Mesendoderm (in vitro differentiated cells): ENCODE measurements around the gene RREB1.

ENCODE experiments used
- DNase-seq: peaks from one replicate; pipeline ENCODE4 v3.0.0; 2013
- H2AK5ac ChIP-seq: 2 replicates; pipeline ENCODE4 v1.6.1; 2013; ENCODE audit warnings: low read length, inconsistent platforms
- H2BK120ac ChIP-seq: 2 replicates; pipeline ENCODE4 v1.6.1; 2013; ENCODE audit warnings: low read depth, mild to moderate bottlenecking, low read length, moderate library complexity, mixed read lengths
- H2BK15ac ChIP-seq: replicated peaks from 2 replicates; pipeline ENCODE4 v1.6.1; 2013; ENCODE audit warnings: low read depth, mild to moderate bottlenecking, moderate library complexity
- H2BK5ac ChIP-seq: 2 replicates; pipeline ENCODE4 v1.6.1; 2013; ENCODE audit warnings: low read length, inconsistent platforms
- H3K18ac ChIP-seq: 2 replicates; pipeline ENCODE4 v1.6.1; 2013; ENCODE audit warnings: mild to moderate bottlenecking, low read length, mixed read lengths
- H3K23ac ChIP-seq: one replicate; pipeline ENCODE4 v1.6.1; 2013; ENCODE audit warnings: low read length
- H3K27ac ChIP-seq: 2 replicates; pipeline ENCODE4 v1.5.1; 2013; ENCODE audit warnings: low read depth, mild to moderate bottlenecking, inconsistent platforms, low read length, moderate library complexity
- H3K27me3 ChIP-seq: 2 replicates; pipeline ENCODE4 v1.6.1; 2013; ENCODE audit warnings: low read length, control low read depth, mild to moderate bottlenecking, inconsistent platforms; ENCODE audit not compliant: insufficient read depth, poor library complexity
- H3K36me3 ChIP-seq: 2 replicates; pipeline ENCODE4 v1.6.1; 2013; ENCODE audit warnings: low read length, inconsistent platforms; ENCODE audit not compliant: control insufficient read depth, insufficient read depth
- H3K4ac ChIP-seq: one replicate; pipeline ENCODE4 v1.6.1; 2013; ENCODE audit warnings: low read depth, mild to moderate bottlenecking, low read length, moderate library complexity
- H3K4me1 ChIP-seq: 2 replicates; pipeline ENCODE4 v1.6.1; 2013; ENCODE audit warnings: low read depth, low read length, inconsistent platforms; ENCODE audit not compliant: control insufficient read depth
- H3K4me2 ChIP-seq: 2 replicates; pipeline ENCODE4 v1.6.1; 2013; ENCODE audit warnings: low read length
- H3K4me3 ChIP-seq: 2 replicates; pipeline ENCODE4 v1.5.1; 2013; ENCODE audit warnings: mild to moderate bottlenecking, low read length
- H3K56ac ChIP-seq: one replicate; pipeline ENCODE4 v1.6.1; 2013; ENCODE audit warnings: low read length
- H3K79me1 ChIP-seq: 2 replicates; pipeline ENCODE4 v1.6.1; 2013; ENCODE audit warnings: low read length, inconsistent platforms
- H3K79me2 ChIP-seq: 2 replicates; pipeline ENCODE4 v1.6.1; 2013; ENCODE audit warnings: mild to moderate bottlenecking, low read length; ENCODE audit not compliant: control insufficient read depth, insufficient read depth
- H3K9ac ChIP-seq: 2 replicates; pipeline ENCODE4 v1.6.1; 2013; ENCODE audit warnings: low read length, inconsistent platforms
- H4K5ac ChIP-seq: one replicate; pipeline ENCODE4 v1.6.1; 2013; ENCODE audit warnings: low read length
- H4K8ac ChIP-seq: one replicate; pipeline ENCODE4 v1.6.1; 2013; ENCODE audit warnings: low read depth, mild to moderate bottlenecking, control low read depth, low read length, moderate library complexity
- WGBS: extraction: QIAGEN DNeasy Blood & Tissue Kit; methylation state at CpG from one replicate; pipeline ENCODE4 v1.1.7; 2013; ENCODE audit warnings: low lambda C conversion rate, missing lambda C conversion rate; ENCODE audit not compliant: insufficient coverage; ENCODE audit errors: extremely low coverage; 5-methylcytosine and 5-hydroxymethylcytosine counted together

RREB1 gene

GRCh38 chr6:7112741-7113313 is 5.1 kb downstream of the RREB1 start:
- Histone ChIP-seq H3K4me1 (peaks cover 23% of the 10 kb centered on the region), H2BK5ac (peak overlapping the region; percentile 52), H3K27me3 (no peaks in the 10 kb centered on the region), H3K23ac (no peak overlapping the region), H3K4me3 (no peak overlapping the region), H3K79me2 (peaks cover 60% of the 10 kb centered on the region), H4K5ac (no peak overlapping the region), H2BK15ac (no peak overlapping the region), H3K36me3 (no peaks in the 10 kb centered on the region), H4K8ac (no peak overlapping the region), H3K9ac (peak overlapping the region; percentile 55), H2BK120ac (no peak overlapping the region), H3K4ac (no peak overlapping the region), H3K79me1 (peaks cover 22% of the 10 kb centered on the region), H3K56ac (peak overlapping the region; percentile 83), H3K27ac (peak overlapping the region; percentile 54), H3K18ac (no peak overlapping the region), H3K4me2 (peak overlapping the region; percentile 53), H2AK5ac (no peak overlapping the region)
- no CpG with 5 or more reads among the region's 15 CpGs for WGBS
- peak; percentile 64 for DNase-seq

- Histone ChIP-seq H2BK15ac (no peak overlapping the region), H3K27me3 (no peaks in the 10 kb centered on the region), H3K9ac (no peak overlapping the region), H3K4me3 (no peak overlapping the region), H3K4me1 (peaks cover 28% of the 10 kb centered on the region), H2AK5ac (no peak overlapping the region), H2BK5ac (no peak overlapping the region), H3K79me1 (peaks cover 26% of the 10 kb centered on the region), H3K4ac (no peak overlapping the region), H3K23ac (no peak overlapping the region), H4K5ac (no peak overlapping the region), H3K27ac (no peak overlapping the region), H3K56ac (no peak overlapping the region), H2BK120ac (no peak overlapping the region), H3K79me2 (peaks cover 59% of the 10 kb centered on the region), H3K18ac (no peak overlapping the region), H4K8ac (no peak overlapping the region), H3K4me2 (no peak overlapping the region), H3K36me3 (no peaks in the 10 kb centered on the region)
- WGBS: no CpG with 5 or more reads among the region's 9 CpGs
- DNase-seq: no peak
Measured at GRCh38 chr6:7114744-7115458, 7.1 kb downstream of the RREB1 start.

GRCh38 chr6:7115543-7116231 is 7.9 kb downstream of the RREB1 start:
- Histone ChIP-seq H2BK5ac (no peak overlapping the region), H3K9ac (no peak overlapping the region), H3K4me3 (no peak overlapping the region), H3K56ac (peak overlapping the region; percentile 46), H3K27me3 (no peaks in the 10 kb centered on the region), H2BK120ac (no peak overlapping the region), H3K79me2 (peaks cover 59% of the 10 kb centered on the region), H3K36me3 (no peaks in the 10 kb centered on the region), H2AK5ac (no peak overlapping the region), H3K4ac (no peak overlapping the region), H3K18ac (peak overlapping the region; percentile 13), H3K4me1 (peaks cover 30% of the 10 kb centered on the region), H3K27ac (no peak overlapping the region), H3K79me1 (peaks cover 24% of the 10 kb centered on the region), H4K5ac (no peak overlapping the region), H3K23ac (peak overlapping the region; percentile 48), H3K4me2 (no peak overlapping the region), H2BK15ac (no peak overlapping the region), H4K8ac (no peak overlapping the region)
- WGBS: no CpG with 5 or more reads among the region's 15 CpGs
- no peak for DNase-seq

- H3K4me3 ChIP-seq: no peak overlapping the region
- peak overlapping the region; percentile 39 for H3K4me2 ChIP-seq
- peak overlapping the region; percentile 62 for H3K56ac ChIP-seq
- H3K27ac ChIP-seq: no peak overlapping the region
- peak overlapping the region; percentile 54 for H3K23ac ChIP-seq
- no peak overlapping the region for H2AK5ac ChIP-seq
- peaks cover 16% of the 10 kb centered on the region for H3K4me1 ChIP-seq
- no peak overlapping the region for H3K18ac ChIP-seq
- H2BK15ac ChIP-seq: no peak overlapping the region
- H3K27me3 ChIP-seq: no peaks in the 10 kb centered on the region
- peak overlapping the region; percentile 14 for H3K9ac ChIP-seq
- H3K79me2 ChIP-seq: peaks cover 70% of the 10 kb centered on the region
- peaks cover 26% of the 10 kb centered on the region for H3K79me1 ChIP-seq
- peak overlapping the region; percentile 76 for H2BK120ac ChIP-seq
- DNase-seq: peak; percentile 67
- no peaks in the 10 kb centered on the region for H3K36me3 ChIP-seq
- no peak overlapping the region for H4K5ac ChIP-seq
- no CpG with 5 or more reads among the region's 12 CpGs for WGBS
- H4K8ac ChIP-seq: no peak overlapping the region
- peak overlapping the region; percentile 44 for H3K4ac ChIP-seq
- peak overlapping the region; percentile 65 for H2BK5ac ChIP-seq
Measured at GRCh38 chr6:7119272-7119801, 11.6 kb downstream of the RREB1 start.

- H3K56ac ChIP-seq: no peak overlapping the region
Measured at GRCh38 chr6:7121700-7122241, 14.0 kb downstream of the RREB1 start.

More at GRCh38 chr6:7121700-7122241, 14.0 kb downstream of the RREB1 start:
- H3K36me3 ChIP-seq: no peaks in the 10 kb centered on the region
- H2AK5ac ChIP-seq: no peak overlapping the region
- no peak overlapping the region for H2BK120ac ChIP-seq
- no peak overlapping the region for H4K8ac ChIP-seq
- no peak overlapping the region for H2BK15ac ChIP-seq
- no peak overlapping the region for H3K18ac ChIP-seq
- H3K4ac ChIP-seq: no peak overlapping the region
- H2BK5ac ChIP-seq: no peak overlapping the region
- peaks cover 9% of the 10 kb centered on the region for H3K4me1 ChIP-seq
- H3K79me1 ChIP-seq: peaks cover 26% of the 10 kb centered on the region
- no peak overlapping the region for H3K27ac ChIP-seq
- H4K5ac ChIP-seq: no peak overlapping the region
- no CpG with 5 or more reads among the region's 7 CpGs for WGBS
- no peak overlapping the region for H3K4me3 ChIP-seq
- no peak for DNase-seq
- no peaks in the 10 kb centered on the region for H3K27me3 ChIP-seq
- H3K23ac ChIP-seq: no peak overlapping the region
- H3K9ac ChIP-seq: no peak overlapping the region
- H3K79me2 ChIP-seq: peaks cover 65% of the 10 kb centered on the region
- H3K4me2 ChIP-seq: no peak overlapping the region
